HCT116 (cell line): ENCODE measurements around the gene COG5. TPM values are rescaled to one million over a fixed set of nuclear protein-coding genes. Genes with fewer than 3 reads are reported as not detected.

Source experiments
- ATAC-seq: fragments of 200-7000 bp; cut with Tn5 transposase; 2 replicates; pipeline ENCODE4 v1.9.1; 2020; ENCODE audit warnings: mild to moderate bottlenecking, moderate library complexity
- BruUV-seq: library from RNA; stranded (reverse); fragments of 400-500 nt; replicated peaks from 2 replicates; lab custom pipeline; 2021; lab: Mats Ljungman, UMichigan
- CTCF ChIA-PET: fragments of 300-600 bp; sonication (Branson Sonifier 250); formaldehyde crosslinking; loops from one replicate; lab custom pipeline; 2021; ENCODE audit warnings: antibody characterized with exemption; lab: Charles Lee
- POLR2A ChIA-PET: fragments of 300-600, 350-600 bp; sonication (Branson Sonifier 250); formaldehyde crosslinking; loops from one replicate; lab custom pipeline; 2021; ENCODE audit warnings: antibody characterized with exemption; lab: Charles Lee
- RAD21 ChIA-PET, 2 experiments: fragments of 300-600 bp; sonication (Branson Sonifier 250); formaldehyde crosslinking; loops; one replicate each; lab custom pipeline; 2023; ENCODE audit warnings: low total read pairs in 2 of 2; ENCODE audit not compliant: uncharacterized antibody in 2 of 2, unreplicated experiment in 2 of 2, low non-redundant PET in 1 of 2; lab: Charles Lee
- DNase-seq: peaks from one replicate; pipeline ENCODE4 v3.0.0-alpha.2; 2010; ENCODE audit warnings: low read depth, low spot score
- H2AFZ ChIP-seq: fragments of 200-600 bp; shearing (Covaris generic), sonication (generic); 2 replicates; pipeline ENCODE4 v1.6.1; 2017; ENCODE audit warnings: low read depth, mixed run types, mixed read lengths, antibody characterized with exemption, low read length; ENCODE audit not compliant: poor library complexity, severe bottlenecking
- H3K27ac ChIP-seq: 2 replicates; pipeline ENCODE4 v1.5.1; 2012; ENCODE audit warnings: low read depth, low read length
- H3K27me3 ChIP-seq: fragments of 200-600 bp; sonication (generic); 2 replicates; pipeline ENCODE4 v1.6.1; 2016; ENCODE audit warnings: mixed run types, low read length, mixed read lengths; ENCODE audit not compliant: insufficient read depth
- H3K36me3 ChIP-seq, 2 experiments: fragments of 200-500 bp in 1 of 2; fragments of 200-600 bp in 1 of 2; sonication (Bioruptor generic) in 1 of 2; sonication (generic) in 1 of 2; 2 replicates each; pipeline versions ENCODE4 v1.5.1 to v1.6.1; 2014 to 2016; ENCODE audit warnings: low read length in 2 of 2, inconsistent platforms in 1 of 2, mixed read lengths in 1 of 2, mixed run types in 1 of 2; ENCODE audit not compliant: insufficient read depth in 2 of 2, control insufficient read depth in 1 of 2
- H3K4me1 ChIP-seq, 2 experiments: fragments of 200-600 bp in 1 of 2; sonication (generic) in 1 of 2; 2 replicates each; pipeline versions ENCODE4 v1.5.1 to v1.6.1; 2012 to 2017; ENCODE audit warnings: low read length in 2 of 2, inconsistent platforms in 1 of 2, mild to moderate bottlenecking in 1 of 2, mixed read lengths in 1 of 2, mixed run types in 1 of 2, moderate library complexity in 1 of 2; ENCODE audit not compliant: insufficient read depth in 2 of 2, control insufficient read depth in 1 of 2
- H3K4me2 ChIP-seq: fragments of 200-600 bp; sonication (generic); 2 replicates; pipeline ENCODE4 v1.6.1; 2017; ENCODE audit warnings: mixed run types, low read length, mixed read lengths
- H3K4me3 ChIP-seq, 2 experiments: fragments of 200-600 bp in 1 of 2; sonication (generic) in 1 of 2; replicated peaks in 1 of 2; 2 replicates each; pipeline ENCODE4 v1.5.1; 2011 to 2016; ENCODE audit warnings: low read length in 2 of 2, control low read depth in 1 of 2, low read depth in 1 of 2, mild to moderate bottlenecking in 1 of 2, mixed read lengths in 1 of 2, mixed run types in 1 of 2
- H3K79me2 ChIP-seq: fragments of 200-600 bp; sonication (generic); 2 replicates; pipeline ENCODE4 v1.6.1; 2017; ENCODE audit warnings: mild to moderate bottlenecking, mixed run types, low read length, moderate library complexity, mixed read lengths; ENCODE audit not compliant: insufficient read depth
- H3K9ac ChIP-seq: fragments of 200-600 bp; sonication (generic); 2 replicates; pipeline ENCODE4 v1.6.1; 2016; ENCODE audit warnings: low read length, mixed read lengths
- H3K9me2 ChIP-seq: fragments of 200-600 bp; sonication (generic), shearing (Covaris generic); 2 replicates; pipeline ENCODE4 v1.6.1; 2017; ENCODE audit warnings: mixed run types, mild to moderate bottlenecking, moderate library complexity; ENCODE audit not compliant: insufficient read depth
- H3K9me3 ChIP-seq, 2 experiments: fragments of 200-500 bp in 1 of 2; fragments of 200-600 bp in 1 of 2; sonication (Bioruptor generic) in 1 of 2; sonication (generic) in 1 of 2; 2 replicates each; pipeline ENCODE4 v1.6.1; 2014 to 2017; ENCODE audit warnings: low read length in 2 of 2, mixed read lengths in 2 of 2, inconsistent platforms in 1 of 2, low read depth in 1 of 2, mild to moderate bottlenecking in 1 of 2, mixed run types in 1 of 2, moderate library complexity in 1 of 2; ENCODE audit not compliant: control insufficient read depth in 1 of 2, insufficient read depth in 1 of 2
- H4K20me1 ChIP-seq: fragments of 200-600 bp; sonication (generic), shearing (Covaris generic); 2 replicates; pipeline ENCODE4 v1.6.1; 2017; ENCODE audit warnings: mixed run types, mild to moderate bottlenecking, moderate library complexity; ENCODE audit not compliant: insufficient read depth
- CBX3 ChIP-seq: IDR thresholded peaks from 2 replicates; pipeline ENCODE4 v1.6.1; 2012; ENCODE audit warnings: low read depth
- EGR1 ChIP-seq: IDR thresholded peaks from 2 replicates; pipeline ENCODE4 v1.6.1; 2012; ENCODE audit warnings: low read depth
- ELF1 ChIP-seq: IDR thresholded peaks from 2 replicates; pipeline ENCODE4 v1.6.1; 2012; ENCODE audit warnings: low read depth, borderline replicate concordance
- EZH2 ChIP-seq: fragments of 200-600 bp; sonication (generic); IDR thresholded peaks from 2 replicates; pipeline ENCODE4 v1.6.1; 2017; ENCODE audit warnings: antibody characterized with exemption, mixed run types
- EZH2phosphoT487 ChIP-seq: fragments of 200-600 bp; IDR thresholded peaks from 2 replicates; pipeline ENCODE4 v1.6.1; 2018; ENCODE audit warnings: antibody characterized with exemption, borderline replicate concordance
- JUND ChIP-seq: IDR thresholded peaks from 2 replicates; pipeline ENCODE4 v1.6.1; 2012
- POLR2A ChIP-seq: IDR thresholded peaks from 2 replicates; pipeline ENCODE4 v1.7.0; 2011; ENCODE audit warnings: borderline replicate concordance; ENCODE audit not compliant: insufficient read depth, insufficient read length; ENCODE audit errors: extremely low read depth
- POLR2AphosphoS5 ChIP-seq: IDR thresholded peaks from 2 replicates; pipeline ENCODE4 v1.6.1; 2011; ENCODE audit warnings: mild to moderate bottlenecking, low read depth, low read length, moderate library complexity
- RAD21 ChIP-seq: IDR thresholded peaks from 2 replicates; pipeline ENCODE4 v1.6.1; 2012; ENCODE audit warnings: low read depth, mild to moderate bottlenecking
- SP1 ChIP-seq: IDR thresholded peaks from 2 replicates; pipeline ENCODE4 v1.6.1; 2012; ENCODE audit warnings: low read depth
- TCF7L2 ChIP-seq: IDR thresholded peaks from 2 replicates; pipeline ENCODE4 v1.7.0; 2011; ENCODE audit warnings: borderline replicate concordance, inconsistent platforms; ENCODE audit not compliant: insufficient read depth, insufficient read length; ENCODE audit errors: extremely low read depth
- YY1 ChIP-seq: IDR thresholded peaks from 2 replicates; pipeline ENCODE4 v1.6.1; 2011; ENCODE audit warnings: low read length, low read depth, moderate library complexity, mild to moderate bottlenecking; ENCODE audit not compliant: insufficient replicate concordance; ENCODE audit errors: extremely low read depth
- ZBTB33 ChIP-seq: IDR thresholded peaks from 2 replicates; pipeline ENCODE4 v1.6.1; 2011; ENCODE audit warnings: mild to moderate bottlenecking, low read length, moderate library complexity; ENCODE audit not compliant: insufficient replicate concordance; ENCODE audit errors: extremely low read depth
- ZFX ChIP-seq: fragments of 450-650 bp; IDR thresholded peaks from 2 replicates; pipeline ENCODE4 v1.6.1; 2017
- ZNF274 ChIP-seq: fragments of 200-500 bp; sonication (Bioruptor generic); IDR thresholded peaks from 2 replicates; pipeline ENCODE4 v1.6.1; 2014; ENCODE audit warnings: mild to moderate bottlenecking, low read depth, low read length, inconsistent platforms
- intact Hi-C: fragments of 100-400 bp; cut with micrococcal nuclease; formaldehyde crosslinking; loops from 2 replicates; pipeline ENCODE4 v1.10.0; 2022
- total RNA-seq: library from RNA; stranded (reverse); gene quantifications from one replicate; pipeline ENCODE4 v1.2.1, GENCODE V29; 2021; ENCODE audit not compliant: unreplicated experiment
- TF ChIP-seq, protein P1 (sequence below): IDR thresholded peaks from 2 replicates; pipeline ENCODE4 v1.6.1; 2012
- TF ChIP-seq, protein P2 (sequence below): IDR thresholded peaks from 2 replicates; pipeline ENCODE4 v1.6.1; 2012; ENCODE audit warnings: low read depth
- TF ChIP-seq, protein P3 (sequence below), 3 experiments: fragments of 200-600 bp in 1 of 3; sonication (generic) in 1 of 3; IDR thresholded peaks in 2 of 3; conservative IDR thresholded peaks in 1 of 3; 2 replicates each; pipeline ENCODE4 v1.5.1; 2012 to 2017; ENCODE audit warnings: low read depth in 2 of 3, low read length in 2 of 3, antibody characterized with exemption in 1 of 3, borderline replicate concordance in 1 of 3, control low read depth in 1 of 3, mild to moderate bottlenecking in 1 of 3, mixed read lengths in 1 of 3, mixed run types in 1 of 3, moderate library complexity in 1 of 3; ENCODE audit not compliant: insufficient read depth in 1 of 3

The COG5 gene
- total RNA-seq, 1 experiment from 2014 or later = 30.7 TPM

DNA sequence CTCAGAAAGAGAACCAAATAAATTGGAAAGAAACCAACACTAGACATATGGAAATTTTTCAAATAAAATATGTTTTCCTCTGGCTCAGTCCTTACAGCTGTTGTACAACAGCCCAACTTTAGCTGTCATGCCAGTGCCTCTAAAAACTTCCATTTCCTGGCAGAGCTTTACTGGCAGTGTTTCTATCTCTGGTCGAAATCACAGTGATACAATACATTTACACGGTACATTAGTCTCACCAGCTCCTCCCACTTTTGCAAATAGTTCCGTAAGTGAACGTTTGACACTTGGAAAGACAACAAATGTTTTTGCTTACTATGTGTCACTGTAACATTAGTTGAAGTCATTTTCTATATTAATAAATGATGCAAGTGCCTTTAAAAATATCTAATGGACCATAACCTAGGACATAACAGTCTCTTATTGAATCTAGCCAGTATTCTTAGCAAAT is 46.1 kb upstream of the COG5 start:
- Histone ChIP-seq H4K20me1 (no peaks in the 10 kb centered on the region), H3K79me2 (no peaks in the 10 kb centered on the region), H3K4me1 (no peaks in the 10 kb centered on the region), H3K4me3 (no peak overlapping the region), H2AFZ (no peak overlapping the region), H3K9ac (no peak overlapping the region), H3K4me2 (no peak overlapping the region), H3K9me3 (no peaks in the 10 kb centered on the region), H3K36me3 (no peaks in the 10 kb centered on the region), H3K9me2 (no peaks in the 10 kb centered on the region), H3K27ac (no peak overlapping the region), H3K27me3 (no peaks in the 10 kb centered on the region)
- RAD21 ChIA-PET = no interaction called here
- POLR2A ChIA-PET = no interaction called here
- TF ChIP-seq, protein P1, sequence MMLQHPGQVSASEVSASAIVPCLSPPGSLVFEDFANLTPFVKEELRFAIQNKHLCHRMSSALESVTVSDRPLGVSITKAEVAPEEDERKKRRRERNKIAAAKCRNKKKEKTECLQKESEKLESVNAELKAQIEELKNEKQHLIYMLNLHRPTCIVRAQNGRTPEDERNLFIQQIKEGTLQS = no peak
- no peak for TF ChIP-seq RAD21
- TF ChIP-seq EZH2phosphoT487 = no peak
- no peak for TF ChIP-seq POLR2A
- TF ChIP-seq POLR2AphosphoS5 = no peak
- TF ChIP-seq ZFX = no peak
- no peak for TF ChIP-seq JUND
- TF ChIP-seq ZNF274 = no peak
- TF ChIP-seq ZBTB33 = no peak
- no peak for TF ChIP-seq SP1
- TF ChIP-seq, protein P2, sequence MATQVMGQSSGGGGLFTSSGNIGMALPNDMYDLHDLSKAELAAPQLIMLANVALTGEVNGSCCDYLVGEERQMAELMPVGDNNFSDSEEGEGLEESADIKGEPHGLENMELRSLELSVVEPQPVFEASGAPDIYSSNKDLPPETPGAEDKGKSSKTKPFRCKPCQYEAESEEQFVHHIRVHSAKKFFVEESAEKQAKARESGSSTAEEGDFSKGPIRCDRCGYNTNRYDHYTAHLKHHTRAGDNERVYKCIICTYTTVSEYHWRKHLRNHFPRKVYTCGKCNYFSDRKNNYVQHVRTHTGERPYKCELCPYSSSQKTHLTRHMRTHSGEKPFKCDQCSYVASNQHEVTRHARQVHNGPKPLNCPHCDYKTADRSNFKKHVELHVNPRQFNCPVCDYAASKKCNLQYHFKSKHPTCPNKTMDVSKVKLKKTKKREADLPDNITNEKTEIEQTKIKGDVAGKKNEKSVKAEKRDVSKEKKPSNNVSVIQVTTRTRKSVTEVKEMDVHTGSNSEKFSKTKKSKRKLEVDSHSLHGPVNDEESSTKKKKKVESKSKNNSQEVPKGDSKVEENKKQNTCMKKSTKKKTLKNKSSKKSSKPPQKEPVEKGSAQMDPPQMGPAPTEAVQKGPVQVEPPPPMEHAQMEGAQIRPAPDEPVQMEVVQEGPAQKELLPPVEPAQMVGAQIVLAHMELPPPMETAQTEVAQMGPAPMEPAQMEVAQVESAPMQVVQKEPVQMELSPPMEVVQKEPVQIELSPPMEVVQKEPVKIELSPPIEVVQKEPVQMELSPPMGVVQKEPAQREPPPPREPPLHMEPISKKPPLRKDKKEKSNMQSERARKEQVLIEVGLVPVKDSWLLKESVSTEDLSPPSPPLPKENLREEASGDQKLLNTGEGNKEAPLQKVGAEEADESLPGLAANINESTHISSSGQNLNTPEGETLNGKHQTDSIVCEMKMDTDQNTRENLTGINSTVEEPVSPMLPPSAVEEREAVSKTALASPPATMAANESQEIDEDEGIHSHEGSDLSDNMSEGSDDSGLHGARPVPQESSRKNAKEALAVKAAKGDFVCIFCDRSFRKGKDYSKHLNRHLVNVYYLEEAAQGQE = no peak
- TF ChIP-seq EZH2 = no peak
- TF ChIP-seq CBX3 = no peak
- TF ChIP-seq EGR1 = no peak
- no peak for TF ChIP-seq YY1
- TF ChIP-seq ELF1 = no peak
- no peak for TF ChIP-seq TCF7L2
- TF ChIP-seq, protein P3, sequence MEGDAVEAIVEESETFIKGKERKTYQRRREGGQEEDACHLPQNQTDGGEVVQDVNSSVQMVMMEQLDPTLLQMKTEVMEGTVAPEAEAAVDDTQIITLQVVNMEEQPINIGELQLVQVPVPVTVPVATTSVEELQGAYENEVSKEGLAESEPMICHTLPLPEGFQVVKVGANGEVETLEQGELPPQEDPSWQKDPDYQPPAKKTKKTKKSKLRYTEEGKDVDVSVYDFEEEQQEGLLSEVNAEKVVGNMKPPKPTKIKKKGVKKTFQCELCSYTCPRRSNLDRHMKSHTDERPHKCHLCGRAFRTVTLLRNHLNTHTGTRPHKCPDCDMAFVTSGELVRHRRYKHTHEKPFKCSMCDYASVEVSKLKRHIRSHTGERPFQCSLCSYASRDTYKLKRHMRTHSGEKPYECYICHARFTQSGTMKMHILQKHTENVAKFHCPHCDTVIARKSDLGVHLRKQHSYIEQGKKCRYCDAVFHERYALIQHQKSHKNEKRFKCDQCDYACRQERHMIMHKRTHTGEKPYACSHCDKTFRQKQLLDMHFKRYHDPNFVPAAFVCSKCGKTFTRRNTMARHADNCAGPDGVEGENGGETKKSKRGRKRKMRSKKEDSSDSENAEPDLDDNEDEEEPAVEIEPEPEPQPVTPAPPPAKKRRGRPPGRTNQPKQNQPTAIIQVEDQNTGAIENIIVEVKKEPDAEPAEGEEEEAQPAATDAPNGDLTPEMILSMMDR (IDR thresholded peaks at IDR 0.05 in 2 of 3, conservative IDR thresholded peaks at IDR 0.05 in 1 of 3; ENCODE audit: borderline replicate concordance in 1 of 3, insufficient read depth in 1 of 3, low read depth in 2 of 3, low read length in 2 of 3) = no peak
- no TSS peak for BruUV-seq
- ATAC-seq (no peak), DNase-seq (no peak)
- CTCF ChIA-PET = no interaction called here
- intact Hi-C loops = no loop called here
